ENCODE measurements around the gene PRKCE.

DNA sequence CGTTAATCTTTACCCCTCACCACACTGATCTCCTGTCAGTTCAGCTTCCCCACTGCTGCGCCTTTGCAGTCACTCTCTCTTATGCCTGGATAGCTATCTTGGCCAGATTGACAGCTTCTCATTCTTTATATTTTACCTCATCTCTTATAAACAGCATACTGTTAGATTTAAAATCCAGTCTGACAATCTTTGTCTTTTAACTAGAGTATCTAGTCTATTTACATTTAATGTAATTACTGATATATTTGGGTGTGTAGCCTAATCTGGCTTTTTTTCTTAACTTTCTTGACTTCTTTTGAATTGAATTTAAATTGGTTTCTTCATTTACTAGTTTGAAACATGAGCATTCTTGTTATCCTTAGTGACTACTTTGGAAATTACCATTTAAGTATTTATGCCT, 225.1 kb downstream of the PRKCE start:
- TF ChIP-seq, protein P1, sequence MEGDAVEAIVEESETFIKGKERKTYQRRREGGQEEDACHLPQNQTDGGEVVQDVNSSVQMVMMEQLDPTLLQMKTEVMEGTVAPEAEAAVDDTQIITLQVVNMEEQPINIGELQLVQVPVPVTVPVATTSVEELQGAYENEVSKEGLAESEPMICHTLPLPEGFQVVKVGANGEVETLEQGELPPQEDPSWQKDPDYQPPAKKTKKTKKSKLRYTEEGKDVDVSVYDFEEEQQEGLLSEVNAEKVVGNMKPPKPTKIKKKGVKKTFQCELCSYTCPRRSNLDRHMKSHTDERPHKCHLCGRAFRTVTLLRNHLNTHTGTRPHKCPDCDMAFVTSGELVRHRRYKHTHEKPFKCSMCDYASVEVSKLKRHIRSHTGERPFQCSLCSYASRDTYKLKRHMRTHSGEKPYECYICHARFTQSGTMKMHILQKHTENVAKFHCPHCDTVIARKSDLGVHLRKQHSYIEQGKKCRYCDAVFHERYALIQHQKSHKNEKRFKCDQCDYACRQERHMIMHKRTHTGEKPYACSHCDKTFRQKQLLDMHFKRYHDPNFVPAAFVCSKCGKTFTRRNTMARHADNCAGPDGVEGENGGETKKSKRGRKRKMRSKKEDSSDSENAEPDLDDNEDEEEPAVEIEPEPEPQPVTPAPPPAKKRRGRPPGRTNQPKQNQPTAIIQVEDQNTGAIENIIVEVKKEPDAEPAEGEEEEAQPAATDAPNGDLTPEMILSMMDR (IDR thresholded peaks at IDR 0.05; ENCODE audit: low read depth, low read length, missing input control): no peak
- TF ChIP-seq TAF1 (conservative IDR thresholded peaks at IDR 0.05): no peak
- no peak for TF ChIP-seq EGR1 (IDR thresholded peaks at IDR 0.05; ENCODE audit: low read depth in 2 of 2)
- TF ChIP-seq, protein P2, sequence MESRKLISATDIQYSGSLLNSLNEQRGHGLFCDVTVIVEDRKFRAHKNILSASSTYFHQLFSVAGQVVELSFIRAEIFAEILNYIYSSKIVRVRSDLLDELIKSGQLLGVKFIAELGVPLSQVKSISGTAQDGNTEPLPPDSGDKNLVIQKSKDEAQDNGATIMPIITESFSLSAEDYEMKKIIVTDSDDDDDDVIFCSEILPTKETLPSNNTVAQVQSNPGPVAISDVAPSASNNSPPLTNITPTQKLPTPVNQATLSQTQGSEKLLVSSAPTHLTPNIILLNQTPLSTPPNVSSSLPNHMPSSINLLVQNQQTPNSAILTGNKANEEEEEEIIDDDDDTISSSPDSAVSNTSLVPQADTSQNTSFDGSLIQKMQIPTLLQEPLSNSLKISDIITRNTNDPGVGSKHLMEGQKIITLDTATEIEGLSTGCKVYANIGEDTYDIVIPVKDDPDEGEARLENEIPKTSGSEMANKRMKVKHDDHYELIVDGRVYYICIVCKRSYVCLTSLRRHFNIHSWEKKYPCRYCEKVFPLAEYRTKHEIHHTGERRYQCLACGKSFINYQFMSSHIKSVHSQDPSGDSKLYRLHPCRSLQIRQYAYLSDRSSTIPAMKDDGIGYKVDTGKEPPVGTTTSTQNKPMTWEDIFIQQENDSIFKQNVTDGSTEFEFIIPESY (IDR thresholded peaks at IDR 0.05): no peak
- TF ChIP-seq, protein P3, sequence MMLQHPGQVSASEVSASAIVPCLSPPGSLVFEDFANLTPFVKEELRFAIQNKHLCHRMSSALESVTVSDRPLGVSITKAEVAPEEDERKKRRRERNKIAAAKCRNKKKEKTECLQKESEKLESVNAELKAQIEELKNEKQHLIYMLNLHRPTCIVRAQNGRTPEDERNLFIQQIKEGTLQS (IDR thresholded peaks at IDR 0.05): no peak
- TF ChIP-seq RAD21 (IDR thresholded peaks at IDR 0.05): no peak
- no peak for TF ChIP-seq HNF4G (IDR thresholded peaks at IDR 0.05)
- TF ChIP-seq GABPA (IDR thresholded peaks at IDR 0.05 in 1 of 2, conservative IDR thresholded peaks at IDR 0.05 in 1 of 2): no peak
- TF ChIP-seq, protein P4, sequence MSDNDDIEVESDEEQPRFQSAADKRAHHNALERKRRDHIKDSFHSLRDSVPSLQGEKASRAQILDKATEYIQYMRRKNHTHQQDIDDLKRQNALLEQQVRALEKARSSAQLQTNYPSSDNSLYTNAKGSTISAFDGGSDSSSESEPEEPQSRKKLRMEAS (IDR thresholded peaks at IDR 0.05): no peak
- TF ChIP-seq, protein P5, sequence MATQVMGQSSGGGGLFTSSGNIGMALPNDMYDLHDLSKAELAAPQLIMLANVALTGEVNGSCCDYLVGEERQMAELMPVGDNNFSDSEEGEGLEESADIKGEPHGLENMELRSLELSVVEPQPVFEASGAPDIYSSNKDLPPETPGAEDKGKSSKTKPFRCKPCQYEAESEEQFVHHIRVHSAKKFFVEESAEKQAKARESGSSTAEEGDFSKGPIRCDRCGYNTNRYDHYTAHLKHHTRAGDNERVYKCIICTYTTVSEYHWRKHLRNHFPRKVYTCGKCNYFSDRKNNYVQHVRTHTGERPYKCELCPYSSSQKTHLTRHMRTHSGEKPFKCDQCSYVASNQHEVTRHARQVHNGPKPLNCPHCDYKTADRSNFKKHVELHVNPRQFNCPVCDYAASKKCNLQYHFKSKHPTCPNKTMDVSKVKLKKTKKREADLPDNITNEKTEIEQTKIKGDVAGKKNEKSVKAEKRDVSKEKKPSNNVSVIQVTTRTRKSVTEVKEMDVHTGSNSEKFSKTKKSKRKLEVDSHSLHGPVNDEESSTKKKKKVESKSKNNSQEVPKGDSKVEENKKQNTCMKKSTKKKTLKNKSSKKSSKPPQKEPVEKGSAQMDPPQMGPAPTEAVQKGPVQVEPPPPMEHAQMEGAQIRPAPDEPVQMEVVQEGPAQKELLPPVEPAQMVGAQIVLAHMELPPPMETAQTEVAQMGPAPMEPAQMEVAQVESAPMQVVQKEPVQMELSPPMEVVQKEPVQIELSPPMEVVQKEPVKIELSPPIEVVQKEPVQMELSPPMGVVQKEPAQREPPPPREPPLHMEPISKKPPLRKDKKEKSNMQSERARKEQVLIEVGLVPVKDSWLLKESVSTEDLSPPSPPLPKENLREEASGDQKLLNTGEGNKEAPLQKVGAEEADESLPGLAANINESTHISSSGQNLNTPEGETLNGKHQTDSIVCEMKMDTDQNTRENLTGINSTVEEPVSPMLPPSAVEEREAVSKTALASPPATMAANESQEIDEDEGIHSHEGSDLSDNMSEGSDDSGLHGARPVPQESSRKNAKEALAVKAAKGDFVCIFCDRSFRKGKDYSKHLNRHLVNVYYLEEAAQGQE (IDR thresholded peaks at IDR 0.05): no peak
- TF ChIP-seq RXRA (IDR thresholded peaks at IDR 0.05): no peak
- TF ChIP-seq HNF4A (conservative IDR thresholded peaks at IDR 0.05): no peak

Measured in liver (tissue), 3 donors.